OCI-LY3 (cell line): Measurements from ENCODE around the gene FRMD4B.

ENCODE experiments used
- CTCF ChIP-seq: fragments of 200-600, 300-600 bp; sonication (generic); IDR thresholded peaks from 2 replicates; pipeline ENCODE4 v1.5.1; 2014; ENCODE audit warnings: antibody characterized with exemption, low read length, low read depth
- EZH2phosphoT487 ChIP-seq: fragments of 200-600 bp; shearing (Covaris generic); IDR thresholded peaks from 2 replicates; pipeline ENCODE4 v1.6.1; 2018; ENCODE audit warnings: antibody characterized with exemption, mixed run types, low read depth

DNA sequence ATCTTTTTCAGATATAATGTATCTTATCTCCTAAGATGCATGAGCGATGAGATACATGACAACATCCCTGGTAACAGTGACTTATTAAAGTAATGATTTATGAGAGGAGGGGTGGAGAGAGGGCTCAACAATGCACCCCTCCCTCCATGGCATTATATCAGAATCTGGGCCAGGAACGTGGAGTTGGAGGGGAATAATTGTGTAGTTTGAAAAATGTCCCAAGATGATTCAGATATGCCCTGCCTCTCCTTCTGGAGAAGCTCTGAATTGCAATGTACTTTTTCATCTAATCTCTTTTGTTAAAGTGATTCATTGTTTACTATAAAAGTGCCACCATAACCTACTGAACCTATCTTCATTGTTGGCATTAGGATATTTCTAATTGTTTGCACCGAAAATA is 86.5 kb downstream of the FRMD4B start:
- TF ChIP-seq CTCF (no peak), EZH2phosphoT487 (no peak)
